ENCODE data around the gene SLC9A9. TPM values are rescaled to one million over a fixed set of nuclear protein-coding genes. Genes with fewer than 3 reads are reported as not detected.
A peak's percentile ranks its signal among the peaks of the same experiment; 100 is the strongest.

SLC9A9 gene
- polyA plus RNA-seq, 1 donor, result 6.3 TPM

DNA sequence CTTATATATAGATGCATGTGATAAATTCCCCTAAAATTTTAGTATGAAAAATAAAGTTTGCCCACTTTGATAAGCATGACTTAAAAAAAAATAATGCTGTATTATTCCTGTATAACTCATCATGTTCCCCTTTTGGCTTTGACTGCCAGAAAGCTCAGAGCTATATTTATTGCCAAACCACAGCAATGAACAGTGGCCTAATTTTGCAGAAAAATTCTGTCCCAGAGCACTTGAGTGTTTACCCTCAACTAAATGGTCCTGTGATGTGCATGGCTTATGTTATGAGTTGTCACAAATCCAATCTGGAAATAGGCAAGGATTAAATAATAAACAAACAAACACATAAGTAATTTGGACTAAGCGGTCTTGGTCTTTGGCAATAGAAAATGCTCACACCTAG, 276.7 kb downstream of the SLC9A9 start:
- Histone ChIP-seq H3K9me3 (ENCODE audit: control insufficient read depth, low read depth, low read length) (no peaks in the 10 kb centered on the region), H3K27me3 (ENCODE audit: control insufficient read depth, insufficient read depth, low read length) (no peaks in the 10 kb centered on the region)
- no CpG with 5 or more reads among the region's 1 CpG for WGBS (ENCODE audit: insufficient coverage, low lambda C conversion rate)

DNA sequence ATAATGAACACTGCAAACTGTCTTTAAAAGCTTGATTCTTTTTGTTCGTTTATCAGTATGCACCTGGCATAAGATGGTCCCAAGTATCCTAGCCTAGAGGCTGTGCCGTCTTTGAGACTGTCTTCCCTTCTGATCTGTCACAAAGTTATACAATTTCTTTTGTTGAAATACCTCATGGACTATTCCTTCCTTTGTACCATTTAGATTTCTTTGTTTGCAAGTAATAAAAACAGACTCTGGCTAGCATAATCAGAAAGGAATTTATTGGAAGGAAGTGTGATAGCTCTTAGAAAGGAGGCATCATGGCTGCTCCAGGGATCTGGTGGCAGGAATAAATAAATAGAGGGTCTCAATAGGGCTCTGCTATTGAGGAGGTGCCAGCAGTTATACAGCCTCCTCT, 280.4 kb downstream of the SLC9A9 start:
- no peaks in the 10 kb centered on the region for H3K36me3 ChIP-seq (ENCODE audit: control insufficient read depth, insufficient read depth, low read length)
- H3K27me3 ChIP-seq (ENCODE audit: control insufficient read depth, insufficient read depth, low read length), result no peaks in the 10 kb centered on the region
- H3K4me3 ChIP-seq (ENCODE audit: low read length), result no peak overlapping the region
- no peaks in the 10 kb centered on the region for H3K9me3 ChIP-seq (ENCODE audit: control insufficient read depth, low read depth, low read length)
- peak in 1 of 2 donors; percentile 41 for DNase-seq
- 20% methylated on average over 1 of the region's 2 CpGs for WGBS (ENCODE audit: insufficient coverage, low lambda C conversion rate)
- peaks cover 8% of the 10 kb centered on the region for H3K4me1 ChIP-seq (ENCODE audit: control insufficient read depth, insufficient read depth, low read length)
- H3K27ac ChIP-seq (ENCODE audit: low read length), result no peak overlapping the region

More for the DNA sequence above, 276.7 kb downstream of the SLC9A9 start:
- no peaks in the 10 kb centered on the region for H3K36me3 ChIP-seq (ENCODE audit: control insufficient read depth, insufficient read depth, low read length)
- no peak for DNase-seq
- peaks cover 6% of the 10 kb centered on the region for H3K4me1 ChIP-seq (ENCODE audit: control insufficient read depth, insufficient read depth, low read length)
- H3K4me3 ChIP-seq (ENCODE audit: low read length), result no peak overlapping the region
- H3K27ac ChIP-seq (ENCODE audit: low read length), result no peak overlapping the region

DNA sequence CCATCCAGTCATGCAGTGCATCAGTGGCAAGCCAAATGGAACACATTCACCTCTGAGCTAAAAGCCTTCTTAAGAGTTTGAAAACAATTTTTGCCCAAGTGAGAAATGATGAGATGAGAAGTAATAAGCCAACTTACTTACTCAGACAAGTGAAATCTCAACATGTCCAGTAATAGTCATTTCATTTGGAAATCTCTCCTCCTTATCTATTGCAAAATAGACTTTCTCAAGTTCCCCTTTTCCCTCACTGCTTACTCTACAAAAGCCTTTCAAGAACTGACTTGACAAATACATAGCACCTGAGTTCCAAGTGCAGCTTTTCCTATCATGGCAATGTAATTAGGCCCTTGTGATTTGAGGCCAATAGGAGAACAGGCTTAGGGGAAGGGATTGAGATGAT, 282.3 kb downstream of the SLC9A9 start:
- peak; percentile 69 to 88 for DNase-seq
- Histone ChIP-seq H3K36me3 (ENCODE audit: control insufficient read depth, insufficient read depth, low read length) (no peaks in the 10 kb centered on the region), H3K9me3 (ENCODE audit: control insufficient read depth, low read depth, low read length) (no peaks in the 10 kb centered on the region), H3K27me3 (ENCODE audit: control insufficient read depth, insufficient read depth, low read length) (no peaks in the 10 kb centered on the region), H3K27ac (ENCODE audit: low read length) (no peak overlapping the region), H3K4me1 (ENCODE audit: control insufficient read depth, insufficient read depth, low read length) (peaks cover 8% of the 10 kb centered on the region), H3K4me3 (ENCODE audit: low read length) (no peak overlapping the region)

DNA sequence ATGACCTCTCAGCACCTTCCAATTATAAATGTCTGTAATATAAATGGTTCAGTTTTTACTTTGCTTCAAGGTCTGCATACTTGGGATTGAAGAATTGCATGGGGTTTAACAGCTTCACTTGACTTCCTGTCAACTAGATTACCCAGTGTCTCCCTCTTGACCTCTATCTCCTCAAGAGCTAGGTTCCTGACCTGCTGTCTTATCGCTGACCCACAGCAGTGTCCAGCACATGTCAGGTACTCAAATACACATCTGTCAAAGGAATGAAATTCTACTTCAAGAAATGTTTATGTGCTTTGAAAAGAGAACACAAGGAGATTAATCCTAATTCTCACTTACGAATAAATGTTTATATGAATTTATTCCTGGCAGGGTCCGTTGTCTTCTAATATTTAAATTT, 284.5 kb downstream of the SLC9A9 start:
- DNase-seq, result no peak
- 86% methylated on average over 3 of the region's 3 CpGs for WGBS (ENCODE audit: insufficient coverage, low lambda C conversion rate)
- no peaks in the 10 kb centered on the region for H3K9me3 ChIP-seq (ENCODE audit: control insufficient read depth, low read depth, low read length)
- H3K4me3 ChIP-seq (ENCODE audit: low read length), result no peak overlapping the region
- H3K27me3 ChIP-seq (ENCODE audit: control insufficient read depth, insufficient read depth, low read length), result no peaks in the 10 kb centered on the region
- H3K27ac ChIP-seq (ENCODE audit: low read length), result no peak overlapping the region
- H3K4me1 ChIP-seq (ENCODE audit: control insufficient read depth, insufficient read depth, low read length), result peaks cover 8% of the 10 kb centered on the region
- H3K36me3 ChIP-seq (ENCODE audit: control insufficient read depth, insufficient read depth, low read length), result no peaks in the 10 kb centered on the region

DNA sequence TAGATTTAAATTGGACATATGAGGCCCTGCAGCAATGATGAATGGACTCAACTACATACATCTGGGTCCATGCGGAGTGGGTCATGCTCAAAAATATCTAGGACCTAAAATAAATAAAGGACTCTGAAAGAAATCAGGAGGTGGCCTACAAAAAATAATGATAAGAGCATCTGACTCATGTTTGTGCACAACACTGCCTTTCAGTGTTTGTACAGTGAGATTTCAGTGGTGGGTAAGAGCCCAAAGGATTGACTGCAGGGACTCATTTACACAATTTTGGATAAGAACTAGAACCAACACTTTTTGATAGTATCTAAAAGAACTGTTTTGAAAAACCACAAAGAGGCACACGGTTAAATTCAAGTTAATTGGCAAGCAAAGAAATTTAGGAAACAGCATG, 285.5 kb downstream of the SLC9A9 start:
- no peak overlapping the region for H3K4me3 ChIP-seq (ENCODE audit: low read length)
- no peaks in the 10 kb centered on the region for H3K36me3 ChIP-seq (ENCODE audit: control insufficient read depth, insufficient read depth, low read length)
- H3K27ac ChIP-seq (ENCODE audit: low read length), result no peak overlapping the region
- no peaks in the 10 kb centered on the region for H3K27me3 ChIP-seq (ENCODE audit: control insufficient read depth, insufficient read depth, low read length)
- H3K9me3 ChIP-seq (ENCODE audit: control insufficient read depth, low read depth, low read length), result no peaks in the 10 kb centered on the region
- 86% methylated on average over 1 of the region's 2 CpGs for WGBS (ENCODE audit: insufficient coverage, low lambda C conversion rate)
- DNase-seq, result no peak
- peaks cover 8% of the 10 kb centered on the region for H3K4me1 ChIP-seq (ENCODE audit: control insufficient read depth, insufficient read depth, low read length)

DNA sequence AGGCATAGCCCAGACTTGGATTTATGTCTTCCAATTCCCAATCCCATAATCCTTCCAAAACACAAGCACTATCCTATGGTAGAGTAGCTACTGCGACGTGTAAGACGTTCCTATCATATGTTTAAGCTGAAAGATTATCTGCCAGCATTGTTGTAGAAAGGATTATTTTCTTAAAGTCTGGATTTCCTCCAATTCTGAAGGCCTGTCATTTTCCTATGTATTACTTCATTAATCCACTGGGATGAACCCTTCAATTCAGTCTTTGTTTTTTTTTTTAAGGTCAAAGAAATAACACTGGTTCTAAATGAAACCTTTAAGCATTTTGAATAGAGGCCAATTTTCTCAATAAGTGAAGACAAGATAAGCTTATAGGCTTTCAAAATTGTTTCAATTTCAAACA, 289.0 kb downstream of the SLC9A9 start:
- no peak for DNase-seq
- H3K27ac ChIP-seq (ENCODE audit: low read length), result no peak overlapping the region
- H3K9me3 ChIP-seq (ENCODE audit: control insufficient read depth, low read depth, low read length), result no peaks in the 10 kb centered on the region
- WGBS (ENCODE audit: insufficient coverage, low lambda C conversion rate), result no CpG with 5 or more reads among the region's 3 CpGs
- H3K4me1 ChIP-seq (ENCODE audit: control insufficient read depth, insufficient read depth, low read length), result no peaks in the 10 kb centered on the region
- H3K27me3 ChIP-seq (ENCODE audit: control insufficient read depth, insufficient read depth, low read length), result no peaks in the 10 kb centered on the region
- no peak overlapping the region for H3K4me3 ChIP-seq (ENCODE audit: low read length)
- no peaks in the 10 kb centered on the region for H3K36me3 ChIP-seq (ENCODE audit: control insufficient read depth, insufficient read depth, low read length)

DNA sequence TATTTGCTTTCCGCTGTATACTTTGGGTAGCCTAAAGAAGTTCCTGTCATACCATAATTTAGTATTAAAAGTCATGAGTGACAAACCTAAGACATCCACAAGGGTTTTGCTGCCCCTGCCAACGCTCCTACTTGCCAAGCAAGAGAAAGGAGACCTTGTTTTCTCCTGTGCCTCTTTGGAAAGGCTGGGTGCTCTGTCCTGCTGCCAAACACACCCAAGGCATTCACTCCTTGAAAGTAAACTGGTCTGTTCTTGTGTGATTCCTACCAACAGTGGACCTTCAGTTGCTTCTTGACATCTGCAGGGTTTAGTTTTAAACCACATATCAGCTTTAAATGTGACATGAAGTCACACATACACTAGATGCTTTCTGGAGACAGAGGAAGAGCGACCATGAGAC, 295.4 kb downstream of the SLC9A9 start:
- no peak for DNase-seq
- no peaks in the 10 kb centered on the region for H3K4me1 ChIP-seq (ENCODE audit: control insufficient read depth, insufficient read depth, low read length)
- no peak overlapping the region for H3K27ac ChIP-seq (ENCODE audit: low read length)
- H3K9me3 ChIP-seq (ENCODE audit: control insufficient read depth, low read depth, low read length), result no peaks in the 10 kb centered on the region
- H3K27me3 ChIP-seq (ENCODE audit: control insufficient read depth, insufficient read depth, low read length), result no peaks in the 10 kb centered on the region
- H3K4me3 ChIP-seq (ENCODE audit: low read length), result no peak overlapping the region
- no peaks in the 10 kb centered on the region for H3K36me3 ChIP-seq (ENCODE audit: control insufficient read depth, insufficient read depth, low read length)
- no CpG with 5 or more reads among the region's 3 CpGs for WGBS (ENCODE audit: insufficient coverage, low lambda C conversion rate)

DNA sequence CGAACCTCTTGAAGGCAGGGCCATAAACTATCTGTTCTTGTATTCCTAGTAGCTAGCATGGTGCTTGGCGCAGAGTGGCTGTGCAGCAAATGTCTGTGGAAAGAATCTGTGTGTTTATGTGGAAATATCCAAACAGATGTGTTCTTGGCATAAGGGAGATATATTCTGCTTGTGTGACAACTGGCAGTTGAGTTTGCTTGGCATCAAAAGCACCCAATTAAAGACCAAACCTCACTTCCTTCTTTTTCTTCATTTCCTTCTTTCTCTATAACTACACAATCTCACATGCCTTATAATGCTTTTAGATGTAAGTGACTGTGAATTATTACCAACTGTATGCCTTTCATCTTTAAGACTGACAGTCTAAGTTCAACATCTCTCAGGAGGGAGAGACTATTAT, 296.5 kb downstream of the SLC9A9 start:
- H3K27ac ChIP-seq (ENCODE audit: low read length), result no peak overlapping the region
- WGBS (ENCODE audit: insufficient coverage, low lambda C conversion rate), result no CpG with 5 or more reads among the region's 2 CpGs
- no peak for DNase-seq

DNA sequence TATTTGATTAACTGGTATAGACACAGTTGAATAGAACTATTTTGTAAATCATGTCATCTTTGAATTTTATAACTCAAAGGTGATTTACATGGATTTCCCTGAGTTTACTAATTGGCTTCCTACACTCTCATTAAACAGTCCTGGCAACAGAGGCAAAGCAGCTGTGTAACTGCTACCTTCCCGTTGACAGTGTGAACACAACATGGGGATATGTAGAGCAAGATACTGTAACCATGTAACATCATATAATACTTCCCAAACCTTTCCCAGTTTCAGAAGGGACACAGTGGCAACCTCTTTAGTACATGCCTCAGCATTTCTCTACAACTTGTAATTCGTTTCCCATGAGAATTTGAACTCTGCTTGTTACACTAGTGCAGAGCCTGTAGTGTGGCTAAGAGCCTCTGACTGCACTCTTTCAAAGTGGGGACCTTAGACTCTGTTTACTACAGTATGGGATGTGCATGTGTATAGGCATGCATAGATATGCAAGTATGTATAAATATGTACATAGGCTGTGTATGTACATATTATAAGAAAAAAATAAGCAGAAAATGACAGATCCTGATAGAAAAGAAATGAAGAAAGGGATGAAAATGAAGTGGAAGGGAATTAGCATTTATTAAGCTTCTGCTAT, 299.3 kb downstream of the SLC9A9 start:
- Histone ChIP-seq H3K4me3 (ENCODE audit: low read length) (no peak overlapping the region), H3K27me3 (ENCODE audit: control insufficient read depth, insufficient read depth, low read length) (no peaks in the 10 kb centered on the region), H3K36me3 (ENCODE audit: control insufficient read depth, insufficient read depth, low read length) (no peaks in the 10 kb centered on the region), H3K9me3 (ENCODE audit: control insufficient read depth, low read depth, low read length) (no peaks in the 10 kb centered on the region), H3K27ac (ENCODE audit: low read length) (no peak overlapping the region), H3K4me1 (ENCODE audit: control insufficient read depth, insufficient read depth, low read length) (no peaks in the 10 kb centered on the region)
- no peak for DNase-seq
- WGBS (ENCODE audit: insufficient coverage, low lambda C conversion rate), result no CpG with 5 or more reads among the region's 2 CpGs

More for the DNA sequence above, 296.5 kb downstream of the SLC9A9 start:
- Histone ChIP-seq H3K9me3 (ENCODE audit: control insufficient read depth, low read depth, low read length) (no peaks in the 10 kb centered on the region), H3K27me3 (ENCODE audit: control insufficient read depth, insufficient read depth, low read length) (no peaks in the 10 kb centered on the region), H3K4me1 (ENCODE audit: control insufficient read depth, insufficient read depth, low read length) (no peaks in the 10 kb centered on the region), H3K4me3 (ENCODE audit: low read length) (no peak overlapping the region), H3K36me3 (ENCODE audit: control insufficient read depth, insufficient read depth, low read length) (no peaks in the 10 kb centered on the region)

DNA sequence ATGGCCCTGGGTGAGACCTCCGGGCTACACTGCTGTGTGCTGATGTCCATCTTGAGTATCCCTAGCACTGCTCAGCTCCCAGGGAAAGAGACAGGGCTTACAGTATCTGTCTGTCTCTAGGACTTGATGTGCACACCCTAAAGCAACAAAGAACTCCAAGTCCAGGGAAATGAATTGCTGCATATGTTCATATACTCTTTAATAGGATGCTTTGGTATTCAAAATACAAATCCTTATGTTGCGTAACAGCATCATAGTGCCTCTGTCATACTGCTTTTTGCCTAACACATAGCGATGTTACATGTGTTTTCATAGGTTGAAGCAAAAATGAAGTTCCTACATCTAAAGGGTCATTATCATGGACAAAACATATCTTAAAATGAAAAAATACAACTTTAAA, 299.9 kb downstream of the SLC9A9 start:
- Histone ChIP-seq H3K4me3 (ENCODE audit: low read length) (no peak overlapping the region), H3K36me3 (ENCODE audit: control insufficient read depth, insufficient read depth, low read length) (no peaks in the 10 kb centered on the region), H3K27ac (ENCODE audit: low read length) (no peak overlapping the region), H3K27me3 (ENCODE audit: control insufficient read depth, insufficient read depth, low read length) (no peaks in the 10 kb centered on the region), H3K4me1 (ENCODE audit: control insufficient read depth, insufficient read depth, low read length) (no peaks in the 10 kb centered on the region), H3K9me3 (ENCODE audit: control insufficient read depth, low read depth, low read length) (no peaks in the 10 kb centered on the region)
- WGBS (ENCODE audit: insufficient coverage, low lambda C conversion rate), result no CpG with 5 or more reads among the region's 3 CpGs
- DNase-seq, result no peak

DNA sequence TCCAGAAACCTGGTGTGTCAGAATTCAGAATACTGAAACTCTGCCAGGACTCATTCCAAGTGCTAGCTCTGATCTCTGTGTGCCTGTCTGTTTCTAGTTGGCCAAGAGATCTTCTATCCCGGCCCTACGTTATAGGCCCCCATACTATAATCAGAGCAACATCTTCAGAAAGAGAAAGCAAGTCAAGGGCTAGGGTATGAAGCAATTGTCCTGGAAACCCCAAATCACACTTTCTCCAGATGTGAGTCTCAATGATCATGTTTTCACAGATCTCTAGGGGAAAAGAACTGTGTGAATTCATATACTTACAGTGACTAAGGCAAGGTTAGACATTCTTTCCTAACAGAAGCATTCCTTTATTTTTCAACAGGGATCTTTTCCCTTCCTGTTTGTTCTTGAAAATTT, 309.7 kb downstream of the SLC9A9 start:
- no peaks in the 10 kb centered on the region for H3K36me3 ChIP-seq (ENCODE audit: control insufficient read depth, insufficient read depth, low read length)
- no peaks in the 10 kb centered on the region for H3K4me1 ChIP-seq (ENCODE audit: control insufficient read depth, insufficient read depth, low read length)
- no peaks in the 10 kb centered on the region for H3K27me3 ChIP-seq (ENCODE audit: control insufficient read depth, insufficient read depth, low read length)
- no peak overlapping the region for H3K4me3 ChIP-seq (ENCODE audit: low read length)
- no peak for DNase-seq
- H3K9me3 ChIP-seq (ENCODE audit: control insufficient read depth, low read depth, low read length), result no peaks in the 10 kb centered on the region
- no CpG with 5 or more reads among the region's 2 CpGs for WGBS (ENCODE audit: insufficient coverage, low lambda C conversion rate)
- no peak overlapping the region for H3K27ac ChIP-seq (ENCODE audit: low read length)
